ENCODE results near the gene SEM1. TPM values are rescaled to one million over a fixed set of nuclear protein-coding genes. Genes with fewer than 3 reads are reported as not detected.
"Not testable (repeated sequence)": the region's sequence is repeated elsewhere in the genome, so short reads cannot be mapped to it uniquely, and the experiment has no call there.

SEM1 gene
- polyA plus RNA-seq, 1 experiment = 153 TPM

DNA sequence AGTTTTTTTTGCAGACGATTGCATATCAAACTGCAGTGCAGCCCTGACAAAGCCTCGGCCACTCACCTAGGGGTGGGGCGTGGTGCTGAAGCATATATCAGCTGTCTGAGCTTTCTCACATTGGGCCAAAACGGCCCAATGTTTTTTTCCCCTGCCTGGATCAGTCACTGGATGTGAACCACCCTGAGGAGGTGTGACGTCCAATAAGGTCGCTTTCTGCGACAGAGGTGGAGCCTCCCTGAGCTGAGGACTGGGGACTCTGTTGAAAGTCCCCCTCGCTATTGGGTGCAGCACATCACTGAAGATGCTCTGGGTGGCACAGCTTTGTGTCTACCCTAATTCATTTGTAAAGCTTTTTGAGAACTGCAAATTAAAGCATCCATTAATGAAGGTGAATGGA lies 60.9 kb downstream of the SEM1 start:
- TF ChIP-seq, protein P1, sequence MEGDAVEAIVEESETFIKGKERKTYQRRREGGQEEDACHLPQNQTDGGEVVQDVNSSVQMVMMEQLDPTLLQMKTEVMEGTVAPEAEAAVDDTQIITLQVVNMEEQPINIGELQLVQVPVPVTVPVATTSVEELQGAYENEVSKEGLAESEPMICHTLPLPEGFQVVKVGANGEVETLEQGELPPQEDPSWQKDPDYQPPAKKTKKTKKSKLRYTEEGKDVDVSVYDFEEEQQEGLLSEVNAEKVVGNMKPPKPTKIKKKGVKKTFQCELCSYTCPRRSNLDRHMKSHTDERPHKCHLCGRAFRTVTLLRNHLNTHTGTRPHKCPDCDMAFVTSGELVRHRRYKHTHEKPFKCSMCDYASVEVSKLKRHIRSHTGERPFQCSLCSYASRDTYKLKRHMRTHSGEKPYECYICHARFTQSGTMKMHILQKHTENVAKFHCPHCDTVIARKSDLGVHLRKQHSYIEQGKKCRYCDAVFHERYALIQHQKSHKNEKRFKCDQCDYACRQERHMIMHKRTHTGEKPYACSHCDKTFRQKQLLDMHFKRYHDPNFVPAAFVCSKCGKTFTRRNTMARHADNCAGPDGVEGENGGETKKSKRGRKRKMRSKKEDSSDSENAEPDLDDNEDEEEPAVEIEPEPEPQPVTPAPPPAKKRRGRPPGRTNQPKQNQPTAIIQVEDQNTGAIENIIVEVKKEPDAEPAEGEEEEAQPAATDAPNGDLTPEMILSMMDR (IDR thresholded peaks at IDR 0.05; ENCODE audit: low read depth, low read length) = no peak
- POLR2A ChIA-PET = no interaction called here
- no peak overlapping the region for H3K27ac ChIP-seq (ENCODE audit: low read depth, low read length)
- CTCF ChIA-PET = no interaction called here
- no peak for DNase-seq (ENCODE audit: low read depth, low spot score)
- H3K4me3 ChIP-seq (ENCODE audit: low read depth, low read length) = no peak overlapping the region
- H3K9me3 ChIP-seq (ENCODE audit: control insufficient read depth, insufficient read depth, low read length) = no peaks in the 10 kb centered on the region
- no peaks in the 10 kb centered on the region for H3K27me3 ChIP-seq (ENCODE audit: control insufficient read depth, insufficient read depth, low read length)

DNA sequence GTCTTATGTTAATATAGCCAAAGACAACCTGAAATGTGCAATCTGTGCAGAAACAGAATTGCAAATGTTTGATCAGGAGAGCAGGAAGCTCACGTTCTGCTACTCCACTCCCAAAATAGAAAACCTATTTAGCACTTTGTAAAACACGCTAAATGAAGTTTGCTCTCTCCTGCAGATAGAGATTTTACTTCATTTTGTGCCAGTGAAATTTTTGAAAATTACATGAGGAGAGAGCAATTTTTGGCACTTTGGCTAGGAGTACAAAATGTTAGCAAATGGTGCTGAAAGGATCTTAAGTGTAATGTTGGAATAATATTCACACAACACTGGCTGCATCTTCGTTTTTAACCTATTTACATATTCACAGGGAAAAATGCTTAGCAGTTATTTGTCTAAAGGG lies 61.9 kb downstream of the SEM1 start:
- H3K27me3 ChIP-seq (ENCODE audit: control insufficient read depth, insufficient read depth, low read length) = no peaks in the 10 kb centered on the region
- no peak overlapping the region for H3K4me3 ChIP-seq (ENCODE audit: low read depth, low read length)
- POLR2A ChIA-PET = no interaction called here
- CTCF ChIA-PET = no interaction called here
- TF ChIP-seq, protein P1 (IDR thresholded peaks at IDR 0.05; ENCODE audit: low read depth, low read length) = no peak
- no peak for DNase-seq (ENCODE audit: low read depth, low spot score)
- H3K27ac ChIP-seq (ENCODE audit: low read depth, low read length) = no peak overlapping the region
- H3K9me3 ChIP-seq (ENCODE audit: control insufficient read depth, insufficient read depth, low read length) = no peaks in the 10 kb centered on the region

DNA sequence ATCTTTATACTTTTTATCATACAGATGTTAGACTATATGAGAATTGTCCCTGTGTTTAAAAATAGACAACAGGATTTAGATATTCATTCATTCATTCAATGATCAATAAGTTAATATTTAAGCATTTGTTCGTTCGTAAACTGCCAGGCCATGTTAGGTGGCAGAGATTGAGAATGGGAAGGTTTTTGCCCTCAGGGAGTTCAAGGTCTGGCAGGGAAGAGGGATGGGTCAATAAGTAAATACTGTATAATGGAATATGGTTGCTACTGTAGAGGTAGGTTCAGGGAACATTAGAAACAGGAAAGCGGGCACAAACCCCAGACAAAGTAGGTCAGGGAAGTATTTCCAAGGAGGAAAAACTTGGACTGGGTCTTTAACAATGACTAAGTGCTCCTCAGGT lies 64.6 kb downstream of the SEM1 start:
- H3K9me3 ChIP-seq (ENCODE audit: control insufficient read depth, insufficient read depth, low read length) = no peaks in the 10 kb centered on the region
- DNase-seq (ENCODE audit: low read depth, low spot score) = no peak
- ChIA-PET CTCF (no interaction called here), POLR2A (no interaction called here)
- H3K27me3 ChIP-seq (ENCODE audit: control insufficient read depth, insufficient read depth, low read length) = no peaks in the 10 kb centered on the region
- TF ChIP-seq, protein P1 (IDR thresholded peaks at IDR 0.05; ENCODE audit: low read depth, low read length) = no peak
- no peak overlapping the region for H3K4me3 ChIP-seq (ENCODE audit: low read depth, low read length)
- no peak overlapping the region for H3K27ac ChIP-seq (ENCODE audit: low read depth, low read length)

DNA sequence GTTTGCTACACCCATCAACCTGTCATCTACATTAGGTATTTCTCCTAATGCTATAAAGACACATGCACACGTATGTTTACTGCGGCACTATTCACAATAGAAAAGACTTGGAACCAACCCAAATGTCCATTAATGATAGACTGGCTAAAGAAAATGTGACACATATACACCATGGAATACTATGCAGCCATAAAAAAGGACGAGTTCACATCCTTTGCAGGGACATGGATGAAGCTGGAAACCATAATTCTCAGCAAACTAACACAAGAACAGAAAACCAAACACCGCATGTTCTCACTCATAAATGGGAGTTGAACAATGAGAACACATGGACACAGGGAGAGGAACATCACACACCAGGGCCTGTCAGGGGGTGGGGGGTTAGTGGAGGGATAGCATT lies 66.2 kb downstream of the SEM1 start:
- H3K27ac ChIP-seq (ENCODE audit: low read depth, low read length); H3K9me3 ChIP-seq (ENCODE audit: control insufficient read depth, insufficient read depth, low read length); H3K4me3 ChIP-seq (ENCODE audit: low read depth, low read length); CTCF ChIA-PET; H3K27me3 ChIP-seq (ENCODE audit: control insufficient read depth, insufficient read depth, low read length); POLR2A ChIA-PET; DNase-seq (ENCODE audit: low read depth, low spot score): not testable (repeated sequence)

DNA sequence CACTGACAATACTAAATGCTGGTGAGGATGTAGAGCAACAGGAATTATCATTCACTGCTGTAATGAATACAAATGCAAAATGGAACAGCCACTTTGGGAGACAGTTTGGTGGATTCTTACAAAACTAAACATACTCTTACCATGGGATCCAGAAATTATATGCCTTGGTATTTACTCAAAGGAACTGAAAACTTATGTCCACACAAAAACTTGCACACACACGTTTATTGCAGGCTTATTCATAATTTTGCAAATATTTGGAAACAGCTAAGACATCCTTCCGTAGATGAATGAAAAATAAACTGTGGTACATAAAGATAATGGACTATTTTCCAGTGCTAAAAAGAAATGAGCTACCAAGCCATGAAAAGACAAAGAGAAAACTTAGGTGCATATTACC lies 69.6 kb downstream of the SEM1 start:
- ChIA-PET CTCF (no interaction called here), POLR2A (no interaction called here)
- Histone ChIP-seq H3K27me3 (ENCODE audit: control insufficient read depth, insufficient read depth, low read length) (no peaks in the 10 kb centered on the region), H3K4me3 (ENCODE audit: low read depth, low read length) (no peak overlapping the region), H3K27ac (ENCODE audit: low read depth, low read length) (no peak overlapping the region), H3K9me3 (ENCODE audit: control insufficient read depth, insufficient read depth, low read length) (no peaks in the 10 kb centered on the region)
- DNase-seq (ENCODE audit: low read depth, low spot score) = no peak
- TF ChIP-seq, protein P1 (IDR thresholded peaks at IDR 0.05; ENCODE audit: low read depth, low read length) = no peak
